GM21825 (cell line): ENCODE results near the gene SYT12.

ENCODE experiments used
- ATAC-seq: cut with Tn5 transposase; IDR thresholded peaks from one replicate; pipeline ENCODE4 v1.9.1; 2021; ENCODE audit warnings: mild to moderate bottlenecking, moderate library complexity; ENCODE audit not compliant: unreplicated experiment

Gene SYT12

GRCh38 chr11:67027483-67027930, 4.6 kb downstream of the SYT12 start:
- peak; percentile 11 for ATAC-seq

DNA sequence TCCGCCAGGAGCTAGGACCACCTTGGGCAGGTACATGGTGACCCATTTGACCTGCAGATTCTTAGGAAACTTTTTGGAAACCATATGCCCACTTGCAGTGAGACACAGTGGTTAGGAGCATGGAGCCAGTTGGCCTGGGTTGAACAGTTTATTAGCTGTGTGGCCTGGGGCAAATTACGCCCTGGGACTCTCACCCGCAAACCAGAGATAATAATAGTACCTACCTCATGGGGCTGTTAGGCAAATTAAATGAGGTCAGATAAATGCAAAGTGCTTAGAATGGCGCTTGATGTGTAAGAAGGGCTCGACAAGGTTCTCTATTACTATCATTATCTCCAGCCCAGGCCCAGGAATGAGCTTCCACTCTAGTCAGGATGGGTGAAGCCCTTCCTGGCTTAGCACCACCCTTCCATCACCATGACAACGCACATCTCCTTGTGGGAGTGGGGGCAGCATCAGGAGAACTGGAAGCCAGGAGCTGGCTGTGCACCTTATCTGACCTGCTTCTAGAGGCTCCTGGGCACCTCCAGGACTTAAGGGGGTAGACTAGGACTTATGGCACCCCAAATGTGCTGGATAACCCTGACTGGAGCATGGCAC, 5.1 kb downstream of the SYT12 start:
- peak; percentile 57 for ATAC-seq

DNA sequence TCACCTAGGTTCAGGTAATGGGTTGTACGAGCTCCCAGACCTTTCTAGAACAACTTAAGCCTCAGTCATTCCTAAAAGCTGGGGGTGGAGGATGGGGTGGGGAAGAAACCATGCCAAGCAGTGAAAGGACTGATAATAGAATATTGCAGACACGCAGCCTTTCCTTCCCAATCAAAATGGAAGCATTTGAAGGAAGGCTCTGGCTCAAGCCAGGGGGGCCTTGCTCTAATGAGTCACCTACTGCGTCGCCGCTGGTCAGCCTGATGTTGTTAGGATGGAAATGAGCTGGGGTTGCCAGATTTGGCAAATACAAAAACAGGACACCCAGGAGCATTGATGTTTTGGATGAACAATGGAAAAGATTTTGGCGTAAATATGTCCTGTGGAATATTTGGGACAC, 6.2 kb downstream of the SYT12 start:
- ATAC-seq, result no peak

DNA sequence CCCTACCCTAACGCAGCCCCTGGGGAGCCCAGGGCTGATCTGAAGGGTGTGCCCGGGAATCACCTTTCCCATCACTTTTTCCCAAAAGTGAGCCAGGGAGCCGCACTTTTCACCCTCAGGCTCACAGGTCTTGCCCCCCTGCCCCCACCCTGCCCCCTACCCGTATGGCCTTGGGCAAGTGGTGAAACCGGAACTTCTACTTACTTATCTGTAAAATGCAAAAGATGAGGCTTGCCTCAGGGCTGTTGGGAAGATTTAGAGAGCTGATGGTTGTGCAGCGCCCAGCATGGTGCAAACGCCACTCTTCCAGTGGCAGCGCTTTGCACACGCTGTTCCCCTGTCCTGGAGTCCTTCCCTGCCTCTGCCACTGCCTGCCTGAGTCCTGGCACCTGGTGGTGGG, 8.0 kb downstream of the SYT12 start:
- ATAC-seq, result no peak

GRCh38 chr11:67031791-67032561, 9.0 kb downstream of the SYT12 start:
- ATAC-seq, result no peak

DNA sequence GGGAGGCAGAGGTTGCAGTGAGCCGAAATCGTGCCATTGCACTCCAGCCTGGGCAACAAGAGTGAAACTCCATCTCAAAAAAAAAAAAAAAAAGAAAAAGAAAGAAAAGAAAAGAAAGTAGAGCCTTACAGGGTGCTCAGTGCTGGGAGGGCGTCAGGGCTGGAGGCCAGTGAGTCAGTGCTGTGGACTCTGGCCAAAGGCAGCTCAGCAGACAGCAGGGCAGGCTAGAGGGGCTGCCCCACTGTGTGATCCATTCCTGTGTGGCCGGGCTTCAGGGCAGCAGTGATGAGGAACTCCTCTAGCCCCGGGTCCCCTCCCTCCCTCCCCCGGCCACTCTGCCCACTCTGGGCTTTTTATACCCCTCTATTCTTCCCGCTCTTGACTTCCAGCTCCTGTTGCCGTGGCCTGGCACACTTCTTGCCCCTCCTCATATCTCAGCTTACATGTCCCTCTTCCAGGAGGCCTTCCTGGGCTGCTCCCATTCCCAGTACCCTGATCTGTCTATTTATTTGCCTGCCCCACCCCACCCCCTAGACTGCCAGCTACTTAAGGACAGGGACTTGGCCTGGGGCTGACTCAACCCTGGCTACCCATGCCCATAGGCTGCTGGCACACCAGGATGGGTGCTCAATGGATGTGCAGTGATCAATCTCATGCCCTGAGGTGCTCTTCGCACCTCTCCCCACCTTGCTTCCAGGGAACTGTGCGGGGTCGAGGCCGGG, 10.1 kb downstream of the SYT12 start:
- ATAC-seq, result no peak

DNA sequence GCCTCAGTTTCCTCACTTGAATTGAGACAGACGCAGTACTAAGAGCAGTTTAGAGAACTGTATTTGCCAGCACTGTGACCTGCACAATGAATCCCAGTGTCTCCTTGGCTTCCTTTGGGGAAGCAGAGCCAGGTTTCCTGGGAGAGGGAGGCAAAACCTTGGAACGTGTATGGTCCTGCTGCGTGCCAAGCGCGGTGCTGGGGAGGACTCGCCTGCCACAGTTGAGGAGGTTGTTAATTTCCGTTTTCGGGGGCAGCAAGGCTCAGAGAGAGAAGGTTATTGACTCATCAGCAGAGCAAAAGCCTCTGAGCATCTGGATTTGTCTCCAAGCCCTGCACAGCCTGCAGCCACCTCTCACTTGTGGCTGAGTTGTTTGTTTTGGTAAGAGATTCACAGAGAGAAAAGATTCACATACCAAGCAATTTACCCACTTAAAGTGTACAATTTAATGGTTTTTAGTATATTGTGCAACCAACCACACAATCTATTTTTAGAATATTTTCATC, 10.8 kb downstream of the SYT12 start:
- ATAC-seq, result no peak

GRCh38 chr11:67034350-67034749, 11.4 kb downstream of the SYT12 start:
- no peak for ATAC-seq

DNA sequence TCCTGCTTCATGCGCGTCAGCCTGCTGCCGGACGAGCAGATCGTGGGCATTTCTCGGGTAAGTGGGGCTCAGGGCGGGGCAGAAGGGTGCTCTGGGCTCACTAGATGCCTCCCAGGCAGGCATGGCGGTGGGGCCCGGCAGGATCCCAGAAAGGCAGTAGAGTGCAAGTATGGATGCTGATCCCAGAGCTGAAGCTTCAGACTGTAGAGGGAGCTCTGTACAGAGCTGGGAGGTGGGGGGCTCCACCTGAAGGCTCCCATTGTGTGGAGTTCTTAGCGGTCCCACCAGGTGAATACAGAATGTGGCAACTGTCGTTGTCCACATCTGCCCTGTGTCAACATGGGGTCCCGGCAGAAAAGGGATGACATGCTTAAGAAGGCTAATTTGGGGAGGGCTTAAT, 17.2 kb downstream of the SYT12 start:
- no peak for ATAC-seq

DNA sequence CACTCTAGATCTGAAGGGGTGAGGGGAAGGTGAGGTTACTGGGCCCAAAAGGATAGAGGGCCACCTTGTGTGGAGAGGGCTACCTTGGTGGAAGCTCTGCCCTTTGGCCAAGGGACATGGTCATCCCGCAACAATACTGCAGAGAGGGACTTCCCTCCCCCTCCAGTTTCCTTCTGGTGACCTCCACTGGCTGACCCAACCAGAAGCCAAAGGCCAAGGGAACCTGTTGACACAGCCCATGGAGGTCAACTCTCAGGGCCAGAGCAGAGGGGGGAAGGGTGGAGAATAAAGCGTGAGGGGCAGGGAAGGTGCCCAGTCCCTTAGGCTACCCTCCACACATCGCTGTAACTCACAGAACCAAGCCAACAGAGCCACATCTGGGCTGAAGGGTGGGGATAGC, 18.7 kb downstream of the SYT12 start:
- ATAC-seq, result no peak

DNA sequence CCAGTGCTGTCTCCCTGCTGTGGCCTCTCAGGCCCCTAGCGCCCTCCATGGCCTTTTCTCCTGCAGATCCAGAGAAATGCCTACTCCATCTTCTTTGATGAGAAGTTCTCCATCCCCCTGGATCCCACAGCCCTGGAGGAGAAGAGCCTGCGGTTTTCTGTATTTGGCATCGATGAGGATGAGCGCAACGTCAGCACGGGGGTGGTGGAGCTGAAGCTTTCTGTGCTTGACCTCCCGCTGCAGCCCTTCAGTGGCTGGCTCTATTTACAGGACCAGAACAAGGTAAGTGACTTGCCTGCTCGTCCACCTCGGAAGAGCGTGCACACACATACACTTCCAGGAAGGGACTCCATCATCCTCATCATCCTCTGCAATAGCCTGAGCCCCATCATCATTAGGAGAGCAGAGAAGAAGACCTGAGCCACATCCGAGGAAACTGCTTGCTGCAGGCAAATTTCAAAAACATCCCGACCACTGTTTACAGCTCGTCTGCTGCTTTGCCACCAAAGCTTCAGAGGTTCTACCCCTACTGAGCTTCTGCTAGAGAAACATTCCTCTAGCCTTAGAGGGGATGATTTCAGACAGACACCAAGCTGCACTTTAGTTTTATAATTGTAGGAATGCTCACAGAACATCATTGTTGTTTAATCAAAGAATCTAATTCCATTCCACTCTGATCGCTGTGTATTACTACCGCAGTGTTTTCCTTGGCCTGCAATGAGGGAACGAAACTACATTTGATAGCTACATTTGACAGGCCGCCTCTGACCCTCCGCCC, 20.8 kb downstream of the SYT12 start:
- no peak for ATAC-seq

- ATAC-seq, result no peak
Measured at GRCh38 chr11:67044496-67044895, 21.6 kb downstream of the SYT12 start.

- no peak for ATAC-seq
Measured at GRCh38 chr11:67045314-67045713, 22.4 kb downstream of the SYT12 start.

- no peak for ATAC-seq
Measured at GRCh38 chr11:67048515-67049130, 25.7 kb downstream of the SYT12 start.

GRCh38 chr11:67050139-67050538, 27.2 kb downstream of the SYT12 start:
- ATAC-seq, result no peak

- no peak for ATAC-seq
Measured at GRCh38 chr11:67051180-67051893, 28.4 kb downstream of the SYT12 start.

GRCh38 chr11:67051945-67052488, 29.1 kb downstream of the SYT12 start:
- no peak for ATAC-seq

- ATAC-seq, result no peak
Measured at GRCh38 chr11:67052891-67053290, 30.0 kb downstream of the SYT12 start.

DNA sequence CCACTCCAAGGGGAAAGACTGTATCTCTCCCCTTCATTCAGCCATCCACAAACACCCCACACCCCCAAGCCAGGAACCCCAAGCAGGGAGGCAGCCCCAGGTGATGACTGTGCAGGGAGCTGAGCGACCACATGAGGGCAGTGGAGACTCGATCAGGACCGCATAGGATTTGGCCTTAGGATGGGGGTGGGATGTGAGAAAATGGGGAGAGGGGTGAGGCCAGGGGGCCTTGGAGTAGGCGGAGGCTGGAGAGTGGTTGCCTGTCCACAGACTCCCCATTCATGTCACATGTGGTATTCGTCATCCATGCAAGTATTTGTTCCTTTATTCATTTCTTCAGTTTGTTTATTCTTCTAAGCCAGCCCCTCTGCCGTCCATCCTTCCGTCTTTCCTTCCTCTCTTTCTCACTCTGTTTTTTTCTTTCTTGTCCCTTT, 31.0 kb downstream of the SYT12 start:
- ATAC-seq, result no peak
